Esophagus mucosa (tissue), 1 donor: ENCODE data around the gene TREML2. TPM values are rescaled to one million over a fixed set of nuclear protein-coding genes. Genes with fewer than 3 reads are reported as not detected.
"Not testable (repeated sequence)": the region's sequence is repeated elsewhere in the genome, so short reads cannot be mapped to it uniquely, and the experiment has no call there.

Experiments used
- ATAC-seq: fragments of 200-7000 bp; cut with Tn5 transposase; one replicate; pipeline ENCODE4 v1.9.1; 2020
- total RNA-seq: library from RNA; stranded (reverse); gene quantifications from one replicate; pipeline ENCODE4 v1.2.4, GENCODE V29; 2023
- donor health status: DM: yes; HTN: yes; CAD: no.

Gene TREML2
- total RNA-seq, 1 donor from 2014 or later, result 0.04 TPM

GRCh38 chr6:41208439-41209106, 7.6 kb upstream of the TREML2 start:
- ATAC-seq, result no peak

- ATAC-seq, result no peak
Measured at GRCh38 chr6:41204156-41204555, 3.2 kb upstream of the TREML2 start.

- ATAC-seq, result no peak
Measured at GRCh38 chr6:41201764-41202173, 820 bp upstream of the TREML2 start.

- ATAC-seq, result peak; percentile 29
Measured at GRCh38 chr6:41200296-41200900, 551 bp downstream of the TREML2 start.

GRCh38 chr6:41199552-41200246, 1.2 kb downstream of the TREML2 start:
- no peak for ATAC-seq

GRCh38 chr6:41197234-41197633, 3.7 kb downstream of the TREML2 start:
- no peak for ATAC-seq

GRCh38 chr6:41194386-41194785, 6.6 kb downstream of the TREML2 start:
- no peak for ATAC-seq

- no peak for ATAC-seq
Measured at GRCh38 chr6:41193884-41194283, 7.1 kb downstream of the TREML2 start.

GRCh38 chr6:41193171-41193734, 7.7 kb downstream of the TREML2 start:
- ATAC-seq, result no peak

GRCh38 chr6:41191569-41191968, 9.4 kb downstream of the TREML2 start:
- no peak for ATAC-seq

GRCh38 chr6:41190791-41191190, 10.2 kb downstream of the TREML2 start:
- no peak for ATAC-seq

- ATAC-seq, result no peak
Measured at GRCh38 chr6:41189967-41190366, 11.0 kb downstream of the TREML2 start.

- not testable (repeated sequence) for ATAC-seq
Measured at GRCh38 chr6:41189046-41189445, 11.9 kb downstream of the TREML2 start.

- ATAC-seq, result no peak
Measured at GRCh38 chr6:41187924-41188886, 12.7 kb downstream of the TREML2 start.

GRCh38 chr6:41186031-41186562, 14.9 kb downstream of the TREML2 start:
- ATAC-seq, result no peak

- ATAC-seq, result no peak
Measured at GRCh38 chr6:41184761-41185160, 16.2 kb downstream of the TREML2 start.

- peak; percentile 73 for ATAC-seq
Measured at GRCh38 chr6:41182069-41183034, 18.6 kb downstream of the TREML2 start.

GRCh38 chr6:41181566-41181965, 19.4 kb downstream of the TREML2 start:
- no peak for ATAC-seq

- no peak for ATAC-seq
Measured at GRCh38 chr6:41179163-41179562, 21.8 kb downstream of the TREML2 start.

GRCh38 chr6:41177695-41178094, 23.3 kb downstream of the TREML2 start:
- no peak for ATAC-seq

GRCh38 chr6:41177287-41177686, 23.7 kb downstream of the TREML2 start:
- ATAC-seq, result no peak
